SKM-1 treated with dmso at 0.1 percent for 144 hours (cell line): ENCODE data around the gene GALR1.
"Not testable (repeated sequence)": the region's sequence is repeated elsewhere in the genome, so short reads cannot be mapped to it uniquely, and the experiment has no call there.

Source experiments
- DNase-seq: peaks from one replicate; lab custom pipeline; 2025; ENCODE audit not compliant: unreplicated experiment; lab: John Stamatoyannopoulos, UW

The GALR1 gene

DNA sequence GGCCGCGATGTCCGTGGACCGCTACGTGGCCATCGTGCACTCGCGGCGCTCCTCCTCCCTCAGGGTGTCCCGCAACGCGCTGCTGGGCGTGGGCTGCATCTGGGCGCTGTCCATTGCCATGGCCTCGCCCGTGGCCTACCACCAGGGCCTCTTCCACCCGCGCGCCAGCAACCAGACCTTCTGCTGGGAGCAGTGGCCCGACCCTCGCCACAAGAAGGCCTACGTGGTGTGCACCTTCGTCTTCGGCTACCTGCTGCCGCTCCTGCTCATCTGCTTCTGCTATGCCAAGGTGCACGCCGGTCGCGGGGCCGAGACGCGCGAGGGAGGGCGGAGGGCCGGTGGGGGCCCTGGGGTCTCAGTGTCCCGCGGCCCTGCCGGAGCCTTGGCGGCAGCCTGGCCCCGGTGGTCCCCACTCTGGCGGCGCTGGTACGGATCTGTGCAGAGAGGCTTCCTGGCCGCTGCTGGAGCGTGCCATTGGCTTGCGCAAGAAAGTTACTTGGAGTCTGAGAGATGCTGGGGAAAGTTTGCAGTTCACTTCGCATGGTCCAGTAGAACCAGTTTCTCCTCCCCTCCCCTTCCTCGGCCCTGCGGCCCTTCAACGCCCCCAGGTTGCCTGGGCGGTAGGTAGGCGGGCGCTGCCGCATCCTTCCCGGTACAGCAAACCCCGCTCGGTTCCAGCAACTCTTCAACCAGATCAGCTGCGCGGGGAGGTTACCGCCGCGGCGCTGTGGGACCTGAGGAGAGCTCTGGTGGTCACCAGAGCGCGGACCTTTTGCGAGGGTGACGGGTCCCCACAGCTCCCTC is 1.5 kb downstream of the GALR1 start:
- DNase-seq, result no peak

DNA sequence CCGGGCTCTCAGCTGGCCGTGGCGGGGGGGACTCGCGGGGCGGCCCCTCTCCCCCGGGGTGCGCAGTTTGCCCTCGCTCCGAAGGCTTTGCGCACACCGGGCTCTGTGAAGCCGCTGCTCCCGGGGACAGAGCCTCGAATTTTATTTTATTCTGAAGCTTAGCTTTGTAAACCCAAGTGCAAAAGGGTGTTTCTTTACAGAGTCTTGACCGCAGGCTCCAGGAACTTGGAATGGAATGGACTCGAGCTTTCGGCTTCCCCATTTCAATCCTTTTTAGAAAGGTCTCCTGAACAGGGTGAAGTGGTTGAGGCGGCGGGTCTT is 2.0 kb downstream of the GALR1 start:
- no peak for DNase-seq

DNA sequence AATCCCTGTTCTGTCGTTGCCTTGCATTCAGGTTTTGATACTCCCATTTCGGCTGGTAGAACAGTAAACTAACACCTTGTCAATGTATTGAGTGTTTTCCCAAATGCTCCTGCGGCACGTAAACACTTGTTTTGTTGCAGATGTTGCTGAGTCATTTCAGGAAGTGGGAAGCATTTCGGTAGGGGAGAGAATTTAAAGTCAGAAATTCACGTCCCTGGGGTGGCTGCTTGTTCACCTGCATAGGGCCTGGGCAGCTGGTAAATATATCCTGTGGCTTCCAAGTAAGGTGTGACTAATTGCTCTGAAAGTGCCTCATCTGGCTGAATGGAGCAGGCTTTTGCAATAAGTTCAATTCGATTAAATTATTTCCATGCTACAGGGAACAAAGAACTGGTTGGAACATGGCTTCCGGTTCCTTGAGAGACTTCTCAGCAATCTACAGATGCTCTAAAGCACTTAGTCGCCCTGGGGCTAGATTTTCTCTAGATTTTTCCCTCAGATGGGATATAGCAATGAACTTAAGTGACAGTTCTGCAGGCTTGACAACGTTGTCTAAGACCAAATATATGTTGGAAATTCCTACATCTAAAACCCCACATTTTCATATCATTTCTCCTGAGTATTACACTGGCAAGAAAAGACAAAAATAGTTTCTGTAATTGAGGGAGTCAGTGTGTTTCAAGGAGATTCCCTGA is 5.2 kb downstream of the GALR1 start:
- no peak for DNase-seq

DNA sequence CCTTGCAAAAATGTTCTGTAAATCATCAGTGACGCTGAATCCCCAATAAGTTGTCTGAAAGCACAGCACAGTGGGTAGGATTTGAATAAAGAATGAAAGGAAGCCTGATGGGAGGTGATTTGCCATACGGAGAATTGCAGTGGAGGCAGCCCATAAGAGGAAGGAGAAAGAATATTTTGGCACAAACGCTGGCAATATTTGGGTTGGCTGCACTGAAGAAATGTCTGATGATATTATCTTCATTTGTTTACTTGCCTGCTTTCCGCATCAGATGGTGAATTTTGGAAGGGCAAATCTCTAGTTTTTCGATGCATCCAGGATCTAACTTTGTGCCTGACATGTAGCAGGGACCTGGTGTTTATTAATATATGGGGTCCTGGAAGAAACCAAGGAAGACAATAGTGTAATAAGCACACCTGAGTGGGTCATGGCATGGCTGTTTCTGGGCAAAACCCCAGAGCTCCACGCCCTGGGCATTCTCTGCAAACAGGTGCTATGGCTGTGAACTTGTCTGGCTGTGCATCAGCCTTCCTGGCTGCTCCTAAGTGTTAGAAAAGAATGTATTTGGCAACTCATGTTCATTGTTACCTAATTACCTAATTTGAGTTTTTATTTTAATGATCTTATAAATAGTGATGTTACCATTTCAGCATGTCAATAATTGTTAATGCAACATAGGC is 5.9 kb downstream of the GALR1 start:
- DNase-seq, result no peak

DNA sequence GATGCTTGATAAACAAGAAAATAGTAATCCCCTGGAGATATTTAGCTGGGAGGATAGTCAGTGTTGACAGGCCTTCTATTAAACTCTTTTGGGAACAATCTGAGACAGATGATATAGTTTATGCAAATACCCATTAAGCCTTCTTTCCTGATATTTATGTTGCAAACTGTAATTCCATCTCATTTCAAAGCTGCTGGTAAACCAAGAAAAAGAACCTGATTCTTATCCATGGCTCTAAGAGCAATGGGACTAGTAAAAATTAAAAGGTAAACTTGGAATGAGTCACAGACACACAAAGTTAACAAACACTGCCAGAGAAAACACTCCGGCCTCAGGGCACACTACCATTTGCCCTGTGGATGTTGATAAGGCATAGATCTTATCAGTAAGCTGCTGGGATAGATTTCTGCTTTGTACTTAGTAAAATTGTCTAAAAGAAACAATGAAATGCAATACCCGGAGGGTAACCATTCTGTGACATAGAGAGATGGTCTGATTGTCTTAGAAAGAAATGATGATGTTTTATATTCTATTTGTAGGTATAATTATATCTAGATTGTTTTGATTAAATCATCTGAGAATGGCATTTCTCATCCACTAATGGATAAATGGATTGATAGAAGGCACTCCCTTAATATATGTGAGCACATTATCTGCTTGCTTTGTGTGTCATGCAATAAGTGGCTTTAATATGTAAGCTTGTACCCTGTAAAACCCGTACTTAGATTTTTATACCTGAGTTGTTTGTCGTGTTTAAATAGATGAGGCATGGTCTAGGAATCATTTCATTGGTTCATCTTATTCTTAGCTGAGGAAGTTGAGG is 13.2 kb downstream of the GALR1 start:
- no peak for DNase-seq

DNA sequence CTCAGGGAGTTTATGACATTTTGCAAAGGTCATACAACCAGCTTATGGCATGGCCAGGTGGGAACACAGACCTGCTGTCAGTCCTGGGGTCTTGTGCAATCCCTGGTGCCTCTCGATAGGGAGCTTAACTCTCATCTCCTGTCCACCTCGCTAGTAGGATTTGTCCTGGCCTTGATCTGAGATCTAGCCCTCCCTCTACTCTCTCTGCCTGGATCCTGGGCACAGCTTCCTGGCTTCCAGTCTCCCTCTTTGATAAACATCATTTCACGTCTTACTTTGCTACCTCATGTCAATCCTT is 13.8 kb downstream of the GALR1 start:
- no peak for DNase-seq

DNA sequence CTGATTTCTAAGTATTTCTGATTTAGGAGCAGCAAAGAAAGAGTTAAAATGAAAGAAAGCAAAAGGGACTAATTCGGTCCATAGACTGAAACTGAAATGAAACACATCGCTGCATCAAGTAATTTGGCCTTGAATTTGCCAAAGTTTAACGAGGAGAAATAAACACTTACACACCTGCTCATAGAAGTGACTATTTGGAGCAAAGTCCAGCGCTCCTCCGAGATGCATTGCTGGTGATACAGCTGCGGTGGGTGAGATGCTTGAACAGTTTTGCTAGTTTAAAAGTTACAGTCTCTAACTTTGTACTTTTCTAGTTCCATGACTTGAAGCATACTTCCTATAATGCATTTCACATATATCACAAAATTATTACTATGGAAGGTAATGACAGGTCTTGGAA is 18.3 kb downstream of the GALR1 start:
- DNase-seq, result no peak

DNA sequence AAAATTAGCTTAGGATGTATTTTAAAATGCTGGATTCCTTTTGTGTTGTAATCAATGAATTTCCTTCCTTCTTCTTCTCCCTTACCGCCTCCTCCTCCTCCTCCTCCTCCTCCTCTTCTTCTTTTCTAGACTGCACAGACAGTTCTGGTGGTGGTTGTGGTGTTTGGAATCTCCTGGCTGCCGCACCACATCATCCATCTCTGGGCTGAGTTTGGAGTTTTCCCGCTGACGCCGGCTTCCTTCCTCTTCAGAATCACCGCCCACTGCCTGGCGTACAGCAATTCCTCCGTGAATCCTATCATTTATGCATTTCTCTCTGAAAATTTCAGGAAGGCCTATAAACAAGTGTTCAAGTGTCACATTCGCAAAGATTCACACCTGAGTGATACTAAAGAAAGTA is 18.8 kb downstream of the GALR1 start:
- DNase-seq, result no peak

DNA sequence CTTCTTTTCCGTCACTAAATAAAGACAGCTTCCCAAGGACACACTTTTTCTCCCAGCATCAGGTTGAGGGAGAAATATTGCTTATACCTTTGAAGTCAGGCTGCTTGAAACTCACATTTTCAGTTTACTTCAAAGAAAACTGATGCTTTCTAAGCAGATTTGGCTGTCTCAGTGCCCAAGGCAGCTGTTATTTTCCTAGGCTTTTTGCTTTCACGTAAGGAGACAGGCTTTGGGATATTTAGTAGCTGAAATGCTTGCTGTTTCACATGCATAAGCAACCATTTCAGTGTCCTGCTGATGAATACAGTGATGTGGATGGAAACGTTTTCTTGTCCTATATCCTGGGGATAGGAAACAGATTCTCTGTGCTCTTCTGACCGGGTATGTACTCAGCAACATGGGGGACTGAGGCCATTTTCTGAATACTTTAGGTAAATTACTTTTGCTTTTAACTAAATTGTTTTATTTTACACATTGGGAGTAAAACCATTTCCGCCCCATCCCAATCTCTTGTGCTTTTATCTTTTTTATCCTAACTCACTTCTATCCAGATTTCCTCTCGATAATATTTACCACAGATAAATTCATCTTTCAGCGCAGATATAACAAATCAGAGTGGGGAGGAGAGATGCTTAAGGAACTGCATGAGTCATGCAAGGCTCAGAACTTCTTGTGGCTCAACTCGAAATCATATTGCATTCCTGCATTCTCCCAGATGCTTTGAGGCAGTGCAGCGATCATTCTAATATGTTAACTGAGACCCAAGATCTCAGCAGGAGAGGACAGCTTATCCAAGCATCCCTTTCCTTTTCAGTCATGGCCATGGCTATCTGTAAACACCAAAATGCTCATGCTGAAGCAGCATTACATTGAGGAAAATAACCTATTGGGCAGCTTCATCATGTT is 22.2 kb downstream of the GALR1 start:
- no peak for DNase-seq

DNA sequence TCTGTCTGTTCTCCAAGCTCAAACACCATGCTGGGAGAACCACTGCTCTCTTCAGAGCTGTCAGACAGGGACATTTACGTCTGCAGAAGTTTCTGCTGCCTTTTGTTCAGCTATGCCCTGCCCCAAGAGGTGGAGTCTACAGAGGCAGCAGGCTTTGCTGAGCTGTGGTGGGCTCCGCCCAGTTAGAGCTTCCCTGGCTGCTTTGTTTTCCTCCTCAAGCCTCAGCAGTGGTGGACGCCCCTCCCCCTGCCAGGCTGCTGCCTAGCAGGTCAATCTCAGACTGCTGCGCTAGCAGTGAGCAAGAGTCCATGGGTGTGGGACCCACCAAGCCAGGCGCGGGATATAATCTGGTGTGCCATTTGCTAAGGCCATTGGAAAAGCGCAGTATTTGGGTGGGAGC is 41.2 kb downstream of the GALR1 start:
- DNase-seq, result not testable (repeated sequence)

DNA sequence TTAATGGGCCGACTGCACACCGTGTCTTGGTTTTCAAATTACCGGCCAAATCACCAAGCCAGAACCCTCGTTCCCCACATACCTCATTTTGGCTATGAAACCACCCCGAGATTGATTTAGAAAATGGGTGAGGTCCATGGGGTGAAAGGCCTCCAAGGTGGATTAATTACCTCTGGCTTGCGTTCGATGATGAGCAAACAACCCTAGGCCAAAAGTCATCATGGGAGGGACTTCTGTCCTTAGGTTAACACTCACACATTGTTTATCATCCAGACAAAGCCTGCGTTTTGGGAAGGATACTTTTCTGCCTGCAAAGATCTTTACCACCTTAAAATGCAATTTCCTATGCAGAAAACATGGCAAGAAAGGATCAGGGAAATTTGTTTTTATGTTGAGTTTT is 48.5 kb downstream of the GALR1 start:
- DNase-seq, result no peak

DNA sequence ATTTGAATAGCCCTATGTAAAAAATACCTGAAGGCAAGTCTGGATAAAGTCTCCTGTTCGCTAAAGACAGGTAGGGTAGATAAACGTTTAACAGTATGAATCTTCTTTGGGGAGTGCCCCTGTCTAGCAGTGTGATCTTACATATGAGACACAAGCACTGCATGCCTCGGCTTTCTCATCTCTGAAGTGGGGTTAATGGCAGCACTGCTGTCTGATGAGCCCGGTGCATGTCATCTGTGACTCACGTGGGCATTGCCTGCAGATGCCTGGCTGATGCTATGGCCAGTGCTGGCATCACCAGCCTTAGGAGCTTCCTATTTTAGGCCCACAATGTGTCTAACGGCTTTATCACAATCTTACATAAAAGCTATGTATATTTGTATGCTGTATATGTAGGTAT is 50.1 kb downstream of the GALR1 start:
- DNase-seq, result no peak

DNA sequence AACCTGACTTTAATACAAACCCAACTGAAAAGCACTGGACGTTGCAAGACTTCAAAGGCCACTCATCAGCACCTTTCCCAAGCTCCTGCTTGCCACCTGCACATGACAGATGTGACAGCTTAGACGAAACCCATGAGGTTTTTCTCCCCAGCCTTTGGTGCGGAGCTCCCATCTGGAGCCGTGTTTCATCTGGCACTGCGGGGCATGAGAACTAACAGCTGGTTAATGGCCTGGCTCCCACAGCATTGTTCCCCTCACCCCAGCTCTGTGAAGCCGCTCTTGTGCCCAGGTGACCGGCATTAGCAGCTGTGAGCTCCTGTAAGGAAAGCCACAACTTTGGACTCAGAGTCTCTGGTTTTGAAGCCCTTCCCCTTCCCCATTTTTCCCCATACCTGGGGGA is 50.9 kb downstream of the GALR1 start:
- DNase-seq, result no peak

DNA sequence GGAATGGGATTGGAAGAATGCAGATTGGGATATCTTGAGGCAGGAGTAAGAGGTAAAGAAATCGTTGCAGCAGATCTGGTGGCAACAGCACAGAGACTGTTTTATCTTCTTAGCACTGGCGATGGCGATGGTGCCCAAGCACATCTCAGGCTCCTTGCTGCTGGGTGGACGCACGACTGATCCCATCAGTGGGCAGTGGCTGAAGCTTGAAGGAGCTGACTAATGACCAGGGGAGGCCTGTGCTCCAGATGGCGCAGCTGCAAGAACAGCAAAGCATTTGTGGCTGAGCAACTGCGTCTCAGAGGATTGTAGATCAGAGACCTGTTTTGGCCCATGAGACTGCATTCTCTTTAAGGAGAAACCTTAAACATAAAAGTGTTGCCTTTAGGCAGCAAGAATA is 54.6 kb downstream of the GALR1 start:
- no peak for DNase-seq

DNA sequence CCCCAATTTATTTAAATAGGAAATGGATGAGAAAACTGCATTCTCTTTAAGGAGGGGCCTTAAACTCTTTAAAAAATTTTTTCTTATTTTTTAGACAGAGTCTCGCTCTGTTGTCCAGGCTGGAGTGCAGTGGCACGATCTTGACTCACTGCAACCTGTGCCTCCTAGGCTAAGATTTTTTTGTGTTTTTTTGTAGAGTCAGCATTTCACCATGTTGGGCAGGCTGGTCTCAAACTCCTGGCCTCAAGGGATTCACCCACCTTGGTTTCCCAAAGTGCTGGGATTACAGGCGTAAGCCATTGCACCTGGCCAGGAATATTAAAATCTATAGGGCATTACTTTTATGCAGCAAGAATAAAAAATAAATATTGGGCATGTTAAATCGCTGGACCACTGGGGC is 56.0 kb downstream of the GALR1 start:
- DNase-seq, result no peak

DNA sequence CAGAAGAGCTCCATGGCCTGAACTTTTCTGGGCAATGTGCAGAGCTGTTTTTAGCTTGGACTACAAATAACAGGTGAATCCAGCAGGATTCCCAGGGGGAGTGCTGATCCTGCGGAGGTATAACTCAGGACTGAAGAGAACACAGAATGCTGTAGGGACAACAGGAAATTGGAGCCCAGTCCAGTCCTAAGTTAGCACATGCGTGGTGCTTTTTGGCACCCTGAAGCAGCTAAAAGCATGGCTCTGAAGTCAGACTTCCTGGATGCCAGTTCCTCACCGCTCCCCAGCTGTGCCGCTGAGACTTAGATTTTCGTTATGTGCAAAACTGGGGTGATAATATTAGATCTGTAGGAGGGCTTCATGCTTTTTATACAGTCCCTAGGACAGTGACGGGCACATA is 58.6 kb downstream of the GALR1 start:
- DNase-seq, result no peak

DNA sequence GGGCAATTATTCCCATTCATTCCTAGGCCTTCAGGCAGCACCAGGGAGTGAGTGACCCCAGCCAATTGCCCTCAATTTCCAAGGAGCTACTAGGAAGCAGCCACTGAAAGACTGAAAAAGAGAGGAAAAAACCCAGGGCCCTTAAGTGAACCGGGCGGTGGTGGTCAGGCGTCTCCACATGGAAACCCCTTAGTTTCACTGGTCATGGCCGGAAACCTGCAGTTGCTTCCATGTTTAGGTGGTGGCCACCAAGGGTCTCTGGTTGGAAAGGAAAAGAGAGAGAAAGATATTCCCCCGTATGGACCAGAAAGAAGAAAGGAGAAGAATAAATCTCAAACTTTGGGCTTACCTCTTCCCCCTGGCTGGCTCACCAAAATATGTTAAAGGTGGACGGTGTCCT is 64.9 kb downstream of the GALR1 start:
- DNase-seq, result no peak

DNA sequence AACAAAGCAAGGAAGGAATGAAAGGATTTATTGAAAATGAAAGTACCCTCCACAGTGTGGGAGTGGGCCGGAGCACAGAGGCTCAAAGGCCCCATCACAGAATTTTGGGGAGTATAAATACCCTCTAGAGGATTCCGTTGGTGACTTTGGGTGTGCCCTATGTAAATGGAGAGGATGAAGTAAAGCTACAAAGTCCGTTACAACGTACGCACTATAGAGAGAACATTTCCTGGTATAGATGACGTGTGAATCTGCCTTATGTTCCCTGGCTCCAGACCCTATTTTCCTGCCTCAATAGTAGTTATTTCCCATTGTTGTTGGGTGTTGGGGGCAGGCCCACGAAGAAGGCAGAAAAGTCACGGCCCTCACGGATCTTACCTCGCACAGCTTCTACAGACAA is 65.3 kb downstream of the GALR1 start:
- DNase-seq, result no peak

DNA sequence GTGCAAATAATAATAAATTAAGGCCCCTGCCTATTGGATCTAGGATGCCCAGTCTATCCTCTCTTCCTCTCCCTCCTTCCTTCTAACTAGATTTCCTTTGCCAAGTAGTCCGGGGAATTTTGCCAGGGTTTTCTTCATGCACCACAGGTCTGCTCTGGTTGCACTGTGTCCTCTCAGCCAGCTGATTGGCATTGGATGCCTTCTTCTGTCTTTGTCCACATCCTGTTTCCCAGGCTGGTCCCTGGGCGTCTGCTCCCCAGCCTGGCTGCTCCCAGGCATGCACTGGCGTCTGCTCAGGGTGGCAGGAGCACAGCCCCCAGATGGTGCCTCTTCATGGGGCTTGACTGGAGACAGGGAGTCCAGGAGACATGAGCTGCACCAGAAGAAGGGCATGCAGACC is 66.4 kb downstream of the GALR1 start:
- DNase-seq, result no peak

DNA sequence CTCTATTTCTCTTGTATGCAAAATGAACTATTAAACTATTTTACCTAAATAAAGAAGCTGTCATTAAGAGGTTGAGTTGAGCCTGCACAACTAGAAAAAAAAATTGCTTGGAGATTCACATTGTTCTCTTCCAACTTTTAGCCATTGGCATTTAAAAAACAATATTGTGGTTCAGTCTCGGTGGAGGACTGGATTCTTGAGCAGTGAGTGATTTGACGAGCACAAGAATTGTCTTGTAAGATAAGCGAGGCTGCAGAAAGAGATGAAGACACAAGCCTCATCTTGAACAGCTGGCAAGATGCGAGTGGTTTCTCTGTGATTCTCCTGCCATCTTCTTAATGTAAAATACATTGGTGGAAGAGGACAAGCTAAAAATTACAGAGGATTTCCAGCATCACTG is 67.0 kb downstream of the GALR1 start:
- DNase-seq, result no peak
